H9 (cell line): Measurements from ENCODE around the gene LMX1A. TPM values are rescaled to one million over a fixed set of nuclear protein-coding genes. Genes with fewer than 3 reads are reported as not detected.

Experiments
- DNase-seq: peaks from one replicate; pipeline ENCODE4 v3.0.0-alpha.2; 2017
- H2AFZ ChIP-seq: one replicate; pipeline ENCODE4 v1.6.1; 2013; ENCODE audit warnings: mild to moderate bottlenecking, low read length, control low read depth, moderate library complexity
- H2AK5ac ChIP-seq: 2 replicates; pipeline ENCODE4 v1.6.1; 2013; ENCODE audit warnings: low read length, control low read depth, mixed read lengths; ENCODE audit not compliant: insufficient read length
- H2BK120ac ChIP-seq: one replicate; pipeline ENCODE4 v1.6.1; 2013; ENCODE audit warnings: low read depth, mild to moderate bottlenecking, low read length, control low read depth, inconsistent platforms; ENCODE audit not compliant: poor library complexity, severe bottlenecking
- H2BK12ac ChIP-seq: 2 replicates; pipeline ENCODE4 v1.6.1; 2013; ENCODE audit warnings: low read length, control low read depth, mixed read lengths, low read depth; ENCODE audit not compliant: insufficient read length
- H2BK15ac ChIP-seq: 2 replicates; pipeline ENCODE4 v1.6.1; 2013; ENCODE audit warnings: low read depth, low read length, control low read depth
- H2BK20ac ChIP-seq: one replicate; pipeline ENCODE4 v1.6.1; 2013; ENCODE audit warnings: low read depth, mild to moderate bottlenecking, low read length, control low read depth, inconsistent platforms; ENCODE audit not compliant: poor library complexity, severe bottlenecking
- H2BK5ac ChIP-seq: 2 replicates; pipeline ENCODE4 v1.6.1; 2013; ENCODE audit warnings: low read length, control low read depth, mixed read lengths; ENCODE audit not compliant: insufficient read length
- H3K14ac ChIP-seq: 2 replicates; pipeline ENCODE4 v1.6.1; 2013; ENCODE audit warnings: low read length, control low read depth; ENCODE audit not compliant: insufficient read depth
- H3K18ac ChIP-seq: 2 replicates; pipeline ENCODE4 v1.6.1; 2013; ENCODE audit warnings: low read depth, mild to moderate bottlenecking, mixed read lengths, low read length, control low read depth; ENCODE audit not compliant: insufficient read length
- H3K23ac ChIP-seq: 2 replicates; pipeline ENCODE4 v1.6.1; 2013; ENCODE audit warnings: low read length, control low read depth, mixed read lengths, low read depth; ENCODE audit not compliant: insufficient read length
- H3K23me2 ChIP-seq: 2 replicates; pipeline ENCODE4 v1.6.1; 2013; ENCODE audit warnings: low read depth, mild to moderate bottlenecking, mixed read lengths, low read length, control low read depth; ENCODE audit not compliant: insufficient read length, poor library complexity, severe bottlenecking
- H3K27ac ChIP-seq: 2 replicates; pipeline ENCODE4 v1.5.1; 2013; ENCODE audit warnings: low read length, control low read depth, mixed read lengths, low read depth; ENCODE audit not compliant: insufficient read length
- H3K27me3 ChIP-seq: 2 replicates; pipeline ENCODE4 v1.6.1; 2013; ENCODE audit warnings: low read length, control low read depth, inconsistent platforms; ENCODE audit not compliant: insufficient read depth
- H3K4ac ChIP-seq: 2 replicates; pipeline ENCODE4 v1.6.1; 2013; ENCODE audit warnings: low read depth, mild to moderate bottlenecking, control low read depth, inconsistent platforms, low read length, moderate library complexity
- H3K4me1 ChIP-seq: 2 replicates; pipeline ENCODE4 v1.6.1; 2013; ENCODE audit warnings: low read length, control low read depth, inconsistent platforms; ENCODE audit not compliant: insufficient read depth
- H3K4me2 ChIP-seq: 2 replicates; pipeline ENCODE4 v1.6.1; 2013; ENCODE audit warnings: low read length, control low read depth, mixed read lengths; ENCODE audit not compliant: insufficient read length, insufficient read depth
- H3K56ac ChIP-seq: 2 replicates; pipeline ENCODE4 v1.6.1; 2013; ENCODE audit warnings: low read depth, mild to moderate bottlenecking, mixed read lengths, low read length, control low read depth; ENCODE audit not compliant: insufficient read length
- H3K79me1 ChIP-seq: 2 replicates; pipeline ENCODE4 v1.6.1; 2013; ENCODE audit warnings: low read depth, mild to moderate bottlenecking, moderate library complexity, low read length, control low read depth, inconsistent platforms; ENCODE audit not compliant: insufficient read depth, poor library complexity, severe bottlenecking
- H3K79me2 ChIP-seq: 2 replicates; pipeline ENCODE4 v1.6.1; 2013; ENCODE audit warnings: low read length, control low read depth, inconsistent platforms; ENCODE audit not compliant: insufficient read depth
- H3K9ac ChIP-seq: 2 replicates; pipeline ENCODE4 v1.6.1; 2013; ENCODE audit warnings: low read length, control low read depth, mixed read lengths; ENCODE audit not compliant: insufficient read length; ENCODE audit errors: extremely low read depth
- H3K9me3 ChIP-seq: one replicate; pipeline ENCODE4 v1.6.1; 2013; ENCODE audit warnings: low read depth, low read length, inconsistent platforms; ENCODE audit not compliant: control insufficient read depth
- H3T11ph ChIP-seq: one replicate; pipeline ENCODE4 v1.6.1; 2013; ENCODE audit warnings: mild to moderate bottlenecking, low read length, control low read depth, inconsistent platforms
- H4K20me1 ChIP-seq: one replicate; pipeline ENCODE4 v1.6.1; 2013; ENCODE audit not compliant: control insufficient read depth, insufficient read length, insufficient read depth
- H4K5ac ChIP-seq: 2 replicates; pipeline ENCODE4 v1.6.1; 2013; ENCODE audit warnings: low read depth, mild to moderate bottlenecking, mixed read lengths, low read length, control low read depth; ENCODE audit not compliant: insufficient read length
- H4K8ac ChIP-seq: replicated peaks from 2 replicates; pipeline ENCODE4 v1.6.1; 2013; ENCODE audit warnings: low read length, control low read depth, mixed read lengths, low read depth; ENCODE audit not compliant: insufficient read length
- H4K91ac ChIP-seq: 2 replicates; pipeline ENCODE4 v1.6.1; 2013; ENCODE audit warnings: low read depth, mild to moderate bottlenecking, moderate library complexity, mixed read lengths, low read length, control low read depth; ENCODE audit not compliant: insufficient read length
- H3K27ac Mint-ChIP-seq, 3 experiments: 2 replicates in 2 of 3; 3 replicates in 1 of 3; pipeline ENCODE4 v1.8.0; 2020 to 2021; ENCODE audit warnings: mixed read lengths in 3 of 3, mild to moderate bottlenecking in 1 of 3, moderate library complexity in 1 of 3
- H3K27me3 Mint-ChIP-seq: 2 replicates; pipeline ENCODE4 v1.8.0; 2021; ENCODE audit warnings: low read depth, mild to moderate bottlenecking, moderate library complexity, mixed read lengths
- H3K36me3 Mint-ChIP-seq, 3 experiments: 2 replicates in 2 of 3; 3 replicates in 1 of 3; pipeline ENCODE4 v1.8.0; 2020 to 2021; ENCODE audit warnings: low read depth in 3 of 3, mixed read lengths in 3 of 3; ENCODE audit not compliant: insufficient read depth in 1 of 3
- H3K4me1 Mint-ChIP-seq, 2 experiments: 2 replicates each; pipeline ENCODE4 v1.8.0; 2020; ENCODE audit warnings: mixed read lengths in 2 of 2
- H3K4me3 Mint-ChIP-seq, 2 experiments: 2 replicates in 1 of 2; 3 replicates in 1 of 2; pipeline ENCODE4 v1.8.0; 2020 to 2021; ENCODE audit warnings: mild to moderate bottlenecking in 2 of 2, mixed read lengths in 2 of 2, moderate library complexity in 1 of 2
- H3K9me3 Mint-ChIP-seq, 2 experiments: 2 replicates in 1 of 2; 3 replicates in 1 of 2; pipeline ENCODE4 v1.8.0; 2020; ENCODE audit warnings: mild to moderate bottlenecking in 2 of 2, mixed read lengths in 2 of 2, moderate library complexity in 1 of 2
- total RNA-seq: library from RNA; stranded (reverse); gene quantifications from 2 replicates; pipeline ENCODE4 v1.2.1, GENCODE V29; 2021
- TF ChIP-seq, protein P1 (sequence below): fragments of 200-600 bp; sonication (generic); conservative IDR thresholded peaks from 3 replicates; pipeline ENCODE4 v1.8.0; 2021; ENCODE audit warnings: antibody characterized with exemption, mild to moderate bottlenecking

LMX1A gene
- total RNA-seq, 1 experiment from 2014 or later: not detected

DNA sequence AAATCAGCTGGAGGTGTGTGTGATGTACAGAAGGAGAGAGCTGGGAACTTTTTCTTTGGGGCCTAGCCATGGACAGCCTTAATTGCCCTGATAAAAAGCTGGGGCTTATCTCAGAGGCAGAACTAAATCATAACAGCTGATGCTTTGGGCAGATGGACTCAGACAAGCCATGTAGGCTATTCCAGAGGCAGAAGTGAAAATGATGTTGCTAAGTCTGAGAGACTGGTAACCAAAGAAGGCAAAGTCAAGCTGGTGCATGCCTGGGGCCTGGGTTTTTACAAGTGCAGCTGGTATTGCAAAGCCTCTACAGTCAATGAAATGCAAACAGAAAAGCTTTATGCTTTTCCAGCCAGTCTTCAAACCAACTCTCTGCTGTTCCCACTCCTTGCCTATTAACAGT lies 39.0 kb upstream of the LMX1A start:
- H2BK15ac ChIP-seq: no peak overlapping the region
- H3K4me3 Mint-ChIP-seq: no peak overlapping the region
- no peak overlapping the region for H2BK120ac ChIP-seq
- no peak overlapping the region for H3K23ac ChIP-seq
- H3K4me2 ChIP-seq: no peak overlapping the region
- H3K27ac Mint-ChIP-seq: no peak overlapping the region
- no peak overlapping the region for H3K56ac ChIP-seq
- no peak overlapping the region for H3T11ph ChIP-seq
- H2BK20ac ChIP-seq: no peak overlapping the region
- no peak for DNase-seq
- H2BK5ac ChIP-seq: no peak overlapping the region
- no peak overlapping the region for H3K9ac ChIP-seq
- H3K9me3 Mint-ChIP-seq: no peaks in the 10 kb centered on the region
- no peaks in the 10 kb centered on the region; the same call in 1 of the 2 replicates for H3K4me1 ChIP-seq
- H3K79me2 ChIP-seq: no peaks in the 10 kb centered on the region
- H3K23me2 ChIP-seq: no peaks in the 10 kb centered on the region
- H3K9me3 ChIP-seq: no peaks in the 10 kb centered on the region
- TF ChIP-seq, protein P1, sequence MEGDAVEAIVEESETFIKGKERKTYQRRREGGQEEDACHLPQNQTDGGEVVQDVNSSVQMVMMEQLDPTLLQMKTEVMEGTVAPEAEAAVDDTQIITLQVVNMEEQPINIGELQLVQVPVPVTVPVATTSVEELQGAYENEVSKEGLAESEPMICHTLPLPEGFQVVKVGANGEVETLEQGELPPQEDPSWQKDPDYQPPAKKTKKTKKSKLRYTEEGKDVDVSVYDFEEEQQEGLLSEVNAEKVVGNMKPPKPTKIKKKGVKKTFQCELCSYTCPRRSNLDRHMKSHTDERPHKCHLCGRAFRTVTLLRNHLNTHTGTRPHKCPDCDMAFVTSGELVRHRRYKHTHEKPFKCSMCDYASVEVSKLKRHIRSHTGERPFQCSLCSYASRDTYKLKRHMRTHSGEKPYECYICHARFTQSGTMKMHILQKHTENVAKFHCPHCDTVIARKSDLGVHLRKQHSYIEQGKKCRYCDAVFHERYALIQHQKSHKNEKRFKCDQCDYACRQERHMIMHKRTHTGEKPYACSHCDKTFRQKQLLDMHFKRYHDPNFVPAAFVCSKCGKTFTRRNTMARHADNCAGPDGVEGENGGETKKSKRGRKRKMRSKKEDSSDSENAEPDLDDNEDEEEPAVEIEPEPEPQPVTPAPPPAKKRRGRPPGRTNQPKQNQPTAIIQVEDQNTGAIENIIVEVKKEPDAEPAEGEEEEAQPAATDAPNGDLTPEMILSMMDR: no peak
- H4K91ac ChIP-seq: no peak overlapping the region
- no peak overlapping the region for H4K5ac ChIP-seq
- H3K27me3 Mint-ChIP-seq: peaks cover 26% of the 10 kb centered on the region
- no peak overlapping the region for H3K27ac ChIP-seq
- H2AFZ ChIP-seq: no peak overlapping the region
- H3K36me3 Mint-ChIP-seq: no peaks in the 10 kb centered on the region
- no peak overlapping the region for H3K4ac ChIP-seq
- H3K27me3 ChIP-seq: no peaks in the 10 kb centered on the region
- no peak overlapping the region for H2BK12ac ChIP-seq
- no peak overlapping the region for H3K14ac ChIP-seq
- H2AK5ac ChIP-seq: no peak overlapping the region
- no peak overlapping the region for H3K18ac ChIP-seq
- no peaks in the 10 kb centered on the region for H4K20me1 ChIP-seq
- no peaks in the 10 kb centered on the region for H3K79me1 ChIP-seq
- H4K8ac ChIP-seq: no peak overlapping the region
- H3K4me1 Mint-ChIP-seq: peaks cover 5 to 12% of the 10 kb centered on the region in 2 experiments
